Muscle of arm (tissue), 14 donors: ENCODE measurements around the gene MAGEB10. TPM values are rescaled to one million over a fixed set of nuclear protein-coding genes. Genes with fewer than 3 reads are reported as not detected.
"Not testable (repeated sequence)": the region's sequence is repeated elsewhere in the genome, so short reads cannot be mapped to it uniquely, and the experiment has no call there.

Source experiments
- DNase-seq: peaks from one replicate; pipeline ENCODE4 v3.0.0-alpha.2; 2013
- long read RNA-seq, 11 donors: transcript quantifications; one replicate each; lab custom pipeline, GENCODE V29; 2026
- polyA plus RNA-seq, 12 donors: library from polyadenylated mRNA; unstranded; fragments of 120-200 nt; gene quantifications; one replicate each; pipeline ENCODE4 v1.2.1, GENCODE V29; 2013; ENCODE audit not compliant: insufficient read length in 12 of 12

Gene MAGEB10, protein sequence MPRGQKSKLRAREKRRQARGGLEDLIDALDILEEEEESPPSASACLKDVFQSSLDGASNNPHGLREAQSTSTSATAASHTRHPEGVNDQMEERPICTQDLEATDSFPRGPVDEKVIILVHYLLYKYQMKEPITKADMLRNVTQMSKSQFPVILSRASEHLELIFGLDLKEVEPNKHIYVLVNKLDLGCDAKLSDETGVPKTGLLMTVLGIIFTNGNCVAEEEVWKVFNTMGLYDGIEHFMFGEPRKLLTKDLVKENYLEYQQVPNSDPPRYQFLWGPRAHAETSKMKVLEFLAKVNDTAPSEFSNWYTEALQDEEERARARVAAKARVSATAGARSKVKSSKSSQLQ
- not detected for polyA plus RNA-seq
- long read RNA-seq, donor 1: 0 reads
- long read RNA-seq, donor 2: 0 reads
- long read RNA-seq, donor 3: 0 reads
- long read RNA-seq, donor 4: 0 reads
- long read RNA-seq, donor 5: 0 reads
- long read RNA-seq, donor 6: 0 reads
- long read RNA-seq, donor 7: 0 reads
- long read RNA-seq, donor 8: 0 reads
- long read RNA-seq, donor 9: 0 reads
- long read RNA-seq, donor 10: 0 reads
- long read RNA-seq, donor 11: 0 reads

DNA sequence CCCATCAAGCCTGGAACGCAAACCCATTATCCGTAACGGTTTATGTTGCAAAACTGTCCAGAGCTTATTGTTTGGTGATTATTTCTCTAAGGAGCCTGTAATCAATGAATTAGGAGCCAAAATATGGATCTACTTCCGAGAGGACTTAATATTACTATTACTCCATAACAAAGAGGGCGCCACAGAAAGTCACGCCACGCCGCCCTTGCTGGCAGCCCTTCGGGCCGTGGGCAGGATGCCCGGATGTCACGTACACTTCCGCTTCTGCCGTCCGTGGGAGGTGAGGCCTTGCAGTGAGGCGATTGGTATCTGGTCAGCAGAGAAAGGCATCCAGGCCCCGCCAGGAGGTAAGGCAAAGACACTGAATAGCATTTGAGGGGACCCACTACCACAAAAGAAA, at the start of gene MAGEB10:
Gene MAGEB10, plus strand, starts transcription at position 301 of the 400 bp plus-strand sequence. CDS start 13,317 bp downstream, outside the sequence.
- no peak for DNase-seq

DNA sequence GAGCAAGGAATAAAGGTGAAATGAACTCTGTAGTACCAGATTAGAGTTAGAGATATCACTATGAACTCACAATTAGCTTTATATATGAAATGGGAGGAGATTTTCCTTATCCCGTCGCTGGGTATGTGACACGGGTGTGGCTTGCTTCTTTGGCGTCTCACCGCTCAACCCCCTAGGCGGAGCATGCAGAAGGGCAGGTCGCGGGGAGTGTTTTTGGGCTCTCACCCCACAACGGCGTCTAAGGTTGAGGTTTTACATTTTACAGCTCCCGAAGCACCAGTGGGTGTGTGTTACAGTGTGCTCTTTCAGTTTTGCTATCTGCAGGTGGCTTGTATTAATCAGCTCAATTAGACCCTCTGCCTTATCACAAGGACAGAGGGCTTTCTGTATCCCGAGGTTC, 42.1 kb upstream of the MAGEB10 start:
- DNase-seq: no peak

DNA sequence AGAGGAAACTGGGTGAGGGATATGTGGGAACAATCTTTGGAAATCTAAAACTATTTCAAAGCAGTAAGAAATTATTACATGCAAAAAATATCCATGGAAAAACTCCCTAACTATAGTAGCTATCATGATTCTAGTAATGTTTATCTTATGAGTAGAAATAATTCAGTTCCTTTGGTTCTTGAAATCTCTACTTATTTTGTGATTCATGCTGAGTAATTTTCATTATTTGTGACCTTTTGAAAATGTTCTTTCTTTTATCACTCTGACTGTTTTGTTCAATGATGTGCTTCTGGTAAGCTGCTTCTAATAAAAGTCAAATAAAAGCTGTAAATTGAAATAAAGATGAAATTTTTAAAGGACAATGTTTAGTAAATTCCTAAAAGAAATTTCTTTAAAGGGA, 40.4 kb upstream of the MAGEB10 start:
- no peak for DNase-seq

DNA sequence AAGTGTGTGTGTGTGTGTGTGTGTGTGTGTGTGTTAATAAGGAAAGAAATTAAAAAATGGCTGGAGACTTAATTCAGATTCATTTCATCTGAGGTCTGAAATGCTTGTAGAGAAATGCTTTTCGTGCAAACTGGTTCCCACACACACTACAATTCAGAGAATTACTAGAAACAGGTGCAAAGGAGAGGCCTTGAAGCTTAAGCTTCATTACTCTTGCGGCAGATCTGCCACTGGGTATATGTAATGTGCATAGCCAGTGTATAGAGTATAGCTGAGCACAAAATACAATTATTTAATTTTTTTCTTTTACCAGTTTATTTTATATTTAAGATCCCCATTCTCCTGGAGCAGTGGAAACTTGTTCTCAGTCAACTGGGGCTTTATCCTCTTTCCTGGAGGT, 31.8 kb upstream of the MAGEB10 start:
- no peak for DNase-seq

DNA sequence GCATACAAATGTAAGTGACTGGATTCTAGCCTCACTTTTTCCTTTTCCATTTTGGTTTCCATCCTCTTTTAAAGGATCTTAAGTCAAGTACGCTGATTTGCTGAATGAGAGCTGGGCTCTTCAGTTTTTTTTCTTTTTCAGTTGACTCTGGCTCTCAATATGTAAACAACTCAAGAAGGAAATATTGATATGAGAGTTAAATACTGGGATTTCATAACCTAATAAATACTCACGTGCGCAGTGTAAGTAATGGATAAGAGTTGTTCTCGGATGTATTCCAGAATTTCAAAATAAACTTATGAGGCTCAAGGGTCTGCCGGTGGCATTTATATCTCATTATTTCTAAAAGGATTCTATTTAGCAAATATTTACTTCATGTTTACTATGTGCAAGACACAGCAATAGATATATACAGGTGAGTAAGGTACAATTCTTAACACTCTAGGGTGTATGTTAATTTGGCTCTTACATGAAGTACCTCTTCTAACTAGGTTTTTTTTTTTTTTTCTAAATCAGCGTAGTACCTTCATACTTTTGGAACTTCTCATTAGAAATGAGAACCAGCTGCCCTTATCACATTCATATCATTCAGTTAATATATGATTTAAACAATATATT, 11.0 kb upstream of the MAGEB10 start:
- DNase-seq: no peak

DNA sequence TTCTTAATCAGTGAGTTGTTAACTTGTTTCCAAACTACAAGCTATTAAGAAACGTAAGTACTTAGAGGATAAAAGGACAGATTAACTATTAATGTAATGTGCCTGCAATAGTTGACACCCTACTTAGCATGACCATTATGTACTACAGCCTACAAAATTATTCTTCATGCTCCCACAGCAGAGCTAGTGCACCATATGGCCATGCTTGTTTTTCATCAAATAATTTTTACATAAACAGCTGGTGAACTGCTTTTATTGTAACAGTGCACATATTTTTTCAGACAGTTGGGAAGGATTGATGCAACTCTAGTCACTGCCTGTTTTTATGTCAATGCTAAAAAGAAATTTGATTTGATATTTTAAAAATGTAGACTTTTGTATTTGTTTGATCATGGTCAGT, 10.2 kb upstream of the MAGEB10 start:
- no peak for DNase-seq

DNA sequence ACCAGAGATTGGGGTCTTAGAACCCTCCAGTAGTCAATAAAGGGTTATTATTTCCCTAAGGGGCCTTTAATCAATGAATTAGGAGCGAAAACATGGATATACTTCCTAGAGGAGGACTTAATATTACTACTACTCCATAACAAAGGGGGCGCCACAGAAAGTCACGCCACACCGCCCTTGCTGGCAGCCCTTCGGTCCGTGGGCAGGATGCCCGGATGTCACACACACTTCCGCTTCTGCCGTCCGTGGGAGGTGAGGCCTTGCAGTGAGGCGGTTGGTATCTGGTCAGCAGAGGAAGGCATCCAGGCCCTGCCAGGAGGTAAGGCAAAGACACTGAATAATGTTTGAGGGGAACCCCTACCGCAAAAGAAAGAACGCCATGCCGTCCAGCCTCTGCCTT, 436 bp downstream of the MAGEB10 start:
- DNase-seq: no peak

DNA sequence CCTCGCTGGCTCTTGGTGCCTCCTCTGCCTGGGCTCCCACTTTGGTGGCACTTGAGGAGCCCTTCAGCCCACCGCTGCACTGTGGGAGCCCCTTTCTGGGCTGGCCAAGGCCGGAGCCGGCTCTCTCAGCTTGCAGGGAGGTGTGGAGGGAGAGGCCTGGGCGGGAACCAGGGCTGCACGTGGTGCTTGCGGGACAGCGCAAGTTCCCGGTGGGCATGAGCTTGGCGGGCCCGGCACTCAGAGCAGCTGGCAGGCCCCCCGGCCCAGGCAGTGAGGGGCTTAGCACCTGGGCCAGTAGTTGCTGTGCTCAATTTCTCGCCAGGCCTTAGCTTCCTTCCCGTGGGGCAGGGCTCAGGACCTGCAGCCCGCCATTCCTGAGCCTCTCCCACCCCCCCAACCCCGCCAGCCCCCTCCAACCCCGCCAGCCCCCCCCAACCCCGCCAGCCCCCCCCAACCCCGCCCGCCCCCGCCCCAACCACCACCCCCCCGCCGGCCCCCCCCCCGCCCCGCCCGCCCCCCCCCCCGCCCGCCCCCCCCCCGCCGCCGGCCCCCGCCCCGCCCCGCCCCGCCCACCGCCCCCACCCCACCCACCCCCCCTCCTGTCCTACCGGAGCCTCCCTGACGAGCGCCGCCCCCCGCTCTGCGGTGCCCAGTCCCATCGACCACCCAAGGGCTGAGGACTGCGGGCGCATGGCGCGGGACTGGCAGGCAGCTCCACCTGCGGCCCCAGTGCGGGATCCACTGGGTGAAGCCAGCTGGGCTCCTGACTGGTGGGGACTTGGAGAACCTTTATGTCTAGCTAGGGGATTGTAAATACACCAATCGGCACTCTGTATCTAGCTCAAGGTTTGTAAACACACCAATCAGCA, 1.4 kb downstream of the MAGEB10 start:
- not testable (repeated sequence) for DNase-seq

DNA sequence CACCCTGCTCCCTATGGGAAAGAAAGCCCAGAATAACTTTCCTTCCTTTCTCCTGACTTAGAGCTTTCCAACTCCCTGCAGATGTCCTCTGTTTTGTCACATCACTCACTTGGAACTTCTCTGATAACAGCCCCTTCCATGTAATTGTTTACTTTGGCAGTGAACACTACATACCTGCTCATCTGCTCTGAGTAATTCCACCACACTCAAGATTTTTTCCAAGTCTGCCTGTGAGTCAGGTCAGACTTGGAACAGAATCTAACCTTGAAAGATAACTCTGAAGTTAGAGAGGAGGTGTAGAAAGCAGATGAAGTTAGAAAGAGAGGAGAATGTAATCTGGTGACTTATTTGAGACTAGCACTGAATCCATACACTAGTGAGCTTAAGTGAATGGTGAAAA, 7.4 kb downstream of the MAGEB10 start:
- DNase-seq: no peak

DNA sequence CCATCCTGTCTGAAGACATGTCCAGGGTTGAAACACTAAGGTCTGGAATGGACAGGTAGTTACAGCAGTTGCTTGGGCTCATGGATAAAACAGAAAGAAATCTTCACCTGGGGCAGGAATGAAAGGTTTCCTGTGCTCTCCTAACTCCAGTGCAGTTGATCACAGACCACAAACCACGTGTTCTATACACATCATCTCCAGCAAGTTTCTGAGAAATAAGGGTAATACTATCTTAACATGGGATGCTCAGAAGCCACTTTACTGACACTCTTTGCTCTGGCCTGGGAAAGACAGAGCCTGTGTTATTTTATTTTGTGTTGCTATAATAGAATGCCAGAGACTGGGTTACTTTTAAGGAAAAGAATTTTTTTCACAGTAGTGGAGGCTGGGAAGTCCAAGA, 16.0 kb downstream of the MAGEB10 start:
- DNase-seq: no peak

DNA sequence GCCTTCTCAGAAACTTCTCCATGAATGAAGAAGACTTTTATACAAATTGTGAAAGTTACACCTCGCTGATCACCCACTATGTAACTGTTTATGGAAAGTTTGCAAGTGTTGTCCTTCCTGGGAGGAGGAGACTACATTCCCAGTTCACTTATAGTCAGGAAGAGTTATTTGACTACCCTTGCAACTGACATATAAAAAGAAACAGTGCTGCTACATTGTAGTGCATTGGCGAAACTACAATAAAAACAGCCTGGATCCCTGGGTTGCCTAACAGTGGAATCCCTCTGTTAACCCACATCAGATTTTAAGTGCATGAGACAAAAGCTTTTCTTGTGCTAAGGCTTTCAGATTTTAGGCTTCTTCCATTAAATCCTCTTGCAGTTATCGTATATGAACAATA, 30.4 kb downstream of the MAGEB10 start:
- DNase-seq: no peak

DNA sequence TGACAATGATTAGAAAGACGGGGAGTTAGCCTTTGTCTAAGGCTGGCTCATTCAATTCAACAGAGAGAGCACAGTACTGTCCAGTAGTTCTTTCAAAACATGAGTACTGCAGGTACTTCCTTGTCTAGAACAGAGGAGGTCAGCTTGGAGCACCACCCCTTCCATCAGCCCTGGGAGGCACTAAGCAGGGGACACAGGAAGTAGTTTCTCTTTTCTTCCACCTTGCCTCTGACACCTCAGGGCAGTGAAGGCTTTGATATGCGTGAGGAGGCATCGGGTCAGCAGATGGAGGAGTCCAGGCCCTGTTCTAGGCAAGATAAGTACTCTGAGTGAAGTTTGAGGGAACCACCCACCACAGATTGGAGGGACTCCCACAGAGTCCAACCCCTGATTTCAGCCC, 33.1 kb downstream of the MAGEB10 start:
- DNase-seq: no peak

DNA sequence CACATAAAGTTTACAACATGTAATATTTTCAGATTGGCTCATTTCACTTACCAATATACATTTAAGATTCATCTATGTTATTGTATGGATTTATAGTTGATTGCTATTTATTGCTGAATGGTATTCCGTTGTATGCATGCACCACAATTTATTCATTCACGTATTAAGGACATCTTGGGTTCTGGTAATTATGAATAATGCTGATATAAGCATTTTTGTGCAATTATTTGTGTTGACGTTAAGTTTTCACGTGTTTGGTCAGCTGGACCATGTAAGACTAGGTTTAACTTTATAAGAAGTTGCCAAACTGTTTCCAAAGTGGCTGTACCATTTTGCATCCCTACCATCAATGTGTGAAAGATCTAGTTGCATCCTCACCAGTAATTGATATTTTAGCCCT, 35.1 kb downstream of the MAGEB10 start:
- DNase-seq: no peak

DNA sequence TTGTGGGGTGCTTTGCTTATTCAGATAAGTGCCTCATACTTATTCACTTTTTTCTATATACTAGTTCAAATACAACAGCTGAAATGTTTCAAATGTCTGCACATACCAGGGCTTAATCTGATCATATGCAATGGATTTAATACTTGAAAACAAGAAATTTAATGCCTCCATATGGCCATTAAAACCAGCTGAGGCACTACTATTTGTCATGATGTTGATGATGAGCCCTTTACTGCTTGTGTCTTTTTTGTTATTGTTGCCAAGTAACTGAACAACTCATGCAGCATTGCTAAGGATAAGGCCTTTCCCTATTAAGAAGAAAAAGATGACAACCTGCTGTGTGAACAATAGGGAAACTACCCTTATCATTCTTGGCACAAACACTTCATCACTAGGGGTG, 52.5 kb downstream of the MAGEB10 start:
- no peak for DNase-seq

DNA sequence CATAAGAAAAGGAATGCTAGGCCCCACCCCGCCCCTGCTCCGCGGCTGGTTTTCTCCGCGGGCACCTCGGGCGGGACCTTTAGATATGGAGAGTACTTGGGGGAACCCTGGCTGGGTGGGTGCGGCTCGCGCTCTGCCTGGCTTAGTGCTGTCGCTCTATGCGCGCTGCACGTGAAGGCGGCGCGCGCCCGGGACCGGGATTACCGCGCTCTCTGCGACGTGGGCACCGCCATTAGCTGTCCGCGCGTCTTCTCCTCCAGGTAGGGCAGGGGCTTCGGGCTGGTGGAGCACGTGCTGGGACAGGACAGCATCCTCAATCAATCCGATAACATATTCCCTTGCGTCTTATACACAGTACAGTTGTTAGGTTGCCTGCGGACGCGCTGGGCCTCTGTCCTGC, 56.0 kb downstream of the MAGEB10 start:
- no peak for DNase-seq

Other genes with a start within 250 kb of the MAGEB10 start
- not detected for gene DCAF8L2, start 217.6 kb upstream of the MAGEB10 start, polyA plus RNA-seq
- gene DCAF8L1, start 173.5 kb downstream of the MAGEB10 start, polyA plus RNA-seq: not detected